Measurements from ENCODE around the gene ACSM3.

The ACSM3 gene

DNA sequence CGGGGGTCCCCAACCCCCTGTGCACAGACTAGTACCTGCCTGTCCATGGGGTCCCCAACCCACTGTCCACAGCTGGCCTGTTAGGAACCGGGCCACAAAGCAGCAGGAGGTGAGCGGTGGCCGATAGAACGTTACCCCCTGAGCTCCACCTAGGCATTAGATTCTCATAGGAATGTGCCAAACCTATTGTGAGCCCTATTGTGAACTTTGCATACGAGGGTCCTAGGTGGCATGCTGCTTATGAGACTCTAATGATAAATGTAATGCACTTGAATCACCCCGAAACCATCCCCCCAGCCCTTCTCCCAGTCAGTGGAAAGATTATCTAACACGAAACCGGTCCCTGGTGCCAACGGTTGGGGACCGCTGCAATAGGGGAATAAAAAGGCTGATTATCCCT is 44.0 kb downstream of the ACSM3 start:
- no peak for DNase-seq

- DNase-seq = no peak
Measured at GRCh38 chr16:20811889-20812439, 48.1 kb downstream of the ACSM3 start.

DNA sequence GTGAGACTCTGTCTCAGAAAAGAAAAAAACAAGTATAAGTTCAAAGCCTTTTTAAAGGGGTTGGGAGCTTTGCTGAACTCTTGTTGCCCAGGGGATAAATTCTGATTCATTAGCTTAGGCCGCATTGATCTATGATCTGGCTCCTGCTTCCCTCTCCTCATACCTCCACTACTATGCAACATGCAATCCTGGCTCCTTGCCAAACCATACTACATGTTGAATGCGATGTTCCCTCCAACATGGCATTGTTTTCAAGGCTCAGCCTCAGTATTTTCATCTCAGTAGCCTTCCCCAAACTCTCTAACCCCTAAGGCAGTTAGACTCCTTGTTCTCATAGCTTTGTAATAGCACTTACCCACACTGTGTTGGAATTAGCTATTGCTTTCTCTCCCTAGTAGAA is 48.7 kb downstream of the ACSM3 start:
- no peak for DNase-seq

DNA sequence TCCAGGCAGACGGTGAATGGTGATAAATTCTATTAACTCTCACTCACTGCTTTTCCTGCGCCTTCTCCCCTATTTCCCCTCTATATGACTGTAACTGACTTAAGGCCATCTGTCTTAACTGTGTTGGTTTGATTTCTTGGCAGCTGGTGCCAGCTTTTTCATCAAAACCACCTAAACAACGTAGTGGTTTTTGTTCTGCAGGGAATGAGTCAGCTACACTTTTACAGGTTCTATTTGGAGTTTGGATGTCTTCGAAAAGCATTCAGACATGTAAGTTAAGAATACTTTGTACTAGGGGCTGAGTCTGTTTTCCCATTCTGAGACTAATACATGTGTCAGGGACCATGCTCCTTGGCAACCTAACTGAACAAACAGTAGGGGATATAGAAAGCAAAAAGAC is 51.0 kb downstream of the ACSM3 start:
- no peak for DNase-seq

DNA sequence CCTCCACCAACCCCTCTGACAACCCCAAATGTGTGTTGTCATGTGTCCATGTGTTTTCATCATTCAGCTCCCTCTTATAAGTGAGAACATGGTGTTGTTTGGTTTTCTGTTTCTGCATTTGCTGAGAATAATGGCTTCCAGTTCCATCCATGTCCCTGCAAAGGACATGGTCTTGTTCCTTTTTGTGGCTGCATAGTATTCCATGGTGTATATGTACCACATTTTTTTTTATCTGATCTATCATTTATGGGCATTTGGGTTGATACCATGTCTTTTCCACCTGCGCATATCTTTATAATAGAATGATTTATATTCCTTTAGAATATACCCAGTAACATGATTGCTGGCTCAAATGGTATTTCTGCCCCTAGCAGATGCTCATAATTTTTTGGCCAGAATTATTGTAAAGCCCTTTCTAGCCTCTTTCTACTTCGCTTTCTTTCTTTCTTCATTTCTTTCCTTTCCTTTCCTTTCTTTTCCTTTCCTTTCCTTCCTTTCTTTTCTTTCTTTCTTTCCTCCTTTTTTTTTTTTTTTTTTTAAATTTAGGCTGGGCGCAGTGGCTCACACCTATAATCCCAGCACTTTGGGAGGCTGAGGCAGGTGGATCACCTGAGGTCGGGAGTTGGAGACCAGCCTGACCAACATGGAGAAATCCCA is 55.2 kb downstream of the ACSM3 start:
- no peak for DNase-seq

DNA sequence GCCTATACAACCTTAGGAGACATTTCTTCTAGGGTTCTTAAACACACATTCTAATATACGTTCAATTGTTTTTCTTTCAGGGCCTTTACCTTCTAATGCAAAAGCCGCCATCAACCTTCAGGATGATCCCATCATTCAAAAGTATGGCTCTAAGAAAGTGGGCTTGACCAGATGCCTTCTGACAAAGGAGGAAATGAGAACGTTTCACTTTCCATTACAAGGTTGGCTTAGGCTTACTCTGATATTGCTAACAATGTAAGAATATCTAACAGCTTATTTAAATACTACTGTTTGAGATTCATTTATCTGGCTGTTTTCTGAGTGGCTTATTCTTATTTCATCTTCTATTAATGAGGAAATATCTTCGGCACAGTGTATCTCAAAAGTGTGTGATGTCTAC is 57.9 kb downstream of the ACSM3 start:
- DNase-seq = no peak

- DNase-seq = no peak
Measured at GRCh38 chr16:20822521-20823325, 58.9 kb downstream of the ACSM3 start.

GRCh38 chr16:20826039-20826566 is 62.3 kb downstream of the ACSM3 start:
- no peak for DNase-seq

DNA sequence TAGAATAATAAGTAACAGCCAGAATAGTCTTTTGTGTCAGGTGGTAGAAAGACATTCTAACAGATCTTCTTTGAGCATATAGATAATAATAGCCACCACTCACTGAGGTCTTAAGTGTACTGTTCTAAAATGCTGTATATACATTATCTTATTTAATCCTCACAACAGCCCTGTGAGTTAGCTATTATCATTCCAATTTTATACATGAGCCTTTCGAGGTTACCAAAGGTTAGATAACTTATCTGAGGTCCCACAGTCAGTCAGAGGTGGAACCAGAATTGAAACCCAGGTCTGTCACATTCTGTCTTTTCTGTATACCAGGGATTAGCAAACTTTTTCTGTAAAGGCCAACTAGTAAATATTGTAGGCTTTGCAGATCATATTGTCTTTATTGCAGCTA is 65.7 kb downstream of the ACSM3 start:
- no peak for DNase-seq

DNA sequence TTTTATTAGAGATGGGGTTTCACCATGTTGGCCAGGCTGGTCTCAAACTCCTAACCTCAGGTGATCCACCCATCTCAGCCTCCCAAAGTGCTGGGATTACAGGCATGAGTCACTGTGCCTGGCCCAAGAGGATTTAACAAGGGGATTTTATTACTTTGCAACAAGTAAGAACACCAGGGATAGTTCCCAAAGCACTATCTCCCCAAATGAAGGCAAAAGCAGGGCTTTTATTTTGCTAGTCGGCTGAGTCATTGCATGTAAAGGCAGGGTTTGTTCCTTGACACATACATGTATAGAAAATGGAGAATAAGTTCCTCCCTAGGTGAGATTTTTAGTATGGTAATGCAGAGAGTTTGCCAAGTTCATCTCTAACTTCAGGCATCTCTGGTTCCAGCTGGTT is 66.6 kb downstream of the ACSM3 start:
- DNase-seq = no peak

DNA sequence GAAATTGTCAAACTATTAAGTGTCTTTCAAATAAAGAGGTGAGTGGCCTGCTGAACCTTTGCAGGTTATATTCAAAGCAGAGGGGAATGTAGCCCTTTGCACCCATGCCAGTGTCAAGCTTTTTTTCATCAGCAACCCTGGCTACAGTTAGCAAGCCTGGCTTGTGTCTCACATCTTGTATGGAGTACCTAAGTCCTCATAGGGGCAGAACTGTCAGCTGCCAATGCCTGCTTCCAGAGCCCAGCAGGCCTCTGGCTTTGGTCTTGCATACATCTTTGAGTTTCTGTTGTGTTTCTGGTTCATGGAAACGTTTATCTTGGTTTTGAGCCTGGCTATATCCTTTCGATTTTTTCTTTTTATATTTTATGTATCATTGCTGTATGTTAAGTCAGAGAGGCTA is 69.3 kb downstream of the ACSM3 start:
- DNase-seq = no peak

DNA sequence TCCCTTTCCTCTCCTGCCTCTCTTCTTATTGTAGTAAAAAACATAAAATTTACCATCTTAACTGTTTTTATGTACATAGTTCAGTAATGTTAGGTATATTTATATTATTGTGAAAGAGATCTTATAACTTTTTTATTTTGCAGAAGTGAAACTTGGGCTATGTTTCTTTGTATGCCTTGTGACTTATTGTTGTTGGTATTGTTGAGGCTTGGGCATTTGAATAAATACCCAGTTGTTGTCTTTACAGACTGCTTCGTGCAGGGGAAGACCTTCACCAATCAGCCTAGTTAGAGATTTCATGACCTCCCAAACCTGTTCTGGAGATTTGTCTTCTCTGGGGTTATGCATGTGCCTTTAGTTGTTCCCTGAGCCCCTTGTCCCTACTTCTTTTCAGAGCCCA is 74.4 kb downstream of the ACSM3 start:
- DNase-seq = no peak

- no peak for DNase-seq
Measured at GRCh38 chr16:20839504-20839903, 75.7 kb downstream of the ACSM3 start.

- no peak for DNase-seq
Measured at GRCh38 chr16:20844054-20844453, 80.2 kb downstream of the ACSM3 start.

- no peak for DNase-seq
Measured at GRCh38 chr16:20844588-20844987, 80.8 kb downstream of the ACSM3 start.

- no peak for DNase-seq
Measured at GRCh38 chr16:20846030-20846429, 82.2 kb downstream of the ACSM3 start.

DNA sequence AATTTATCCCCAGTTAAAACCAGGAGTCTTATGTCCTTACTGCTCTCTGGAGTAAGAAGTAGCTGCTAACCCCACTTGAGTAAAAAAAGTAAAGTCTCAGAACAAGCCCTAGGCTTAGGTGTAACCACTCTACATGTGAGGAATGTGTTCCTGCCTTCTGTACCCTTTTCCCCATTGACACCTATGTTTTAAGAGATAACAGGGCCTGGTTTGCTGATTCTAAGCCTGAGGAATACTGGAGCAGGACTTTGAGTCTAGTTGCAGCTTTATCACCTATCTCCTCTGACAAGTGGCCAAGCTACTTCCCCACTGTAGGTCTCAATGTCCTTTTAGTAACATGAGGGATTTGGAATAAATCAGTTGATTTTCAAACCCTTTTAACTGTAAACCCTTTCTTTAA is 82.7 kb downstream of the ACSM3 start:
- DNase-seq = no peak

Measured in NCI-H226 (cell line).